Heart left ventricle (tissue), 13 donors: ENCODE measurements around the gene PHKB.

Experiments used
- CTCF ChIP-seq, 12 donors: fragments of 200-600 bp; sonication (generic) in 4 of 12; IDR thresholded peaks; one replicate each; pipeline versions ENCODE4 v1.5.0 to v1.8.0; 2018 to 2022; ENCODE audit warnings: antibody characterized with exemption in 12 of 12, mild to moderate bottlenecking in 5 of 12
- POLR2A ChIP-seq, 2 donors: fragments of 450-650 bp; IDR thresholded peaks; one replicate each; pipeline ENCODE4 v1.6.1; 2017; ENCODE audit warnings: antibody characterized with exemption in 2 of 2, mild to moderate bottlenecking in 2 of 2, moderate library complexity in 2 of 2
- donor health status: ischemic (EF 13 %, LVEDD 7.1; RV severe dilation, severe dysfunction).
- donor health status: DM: no; HTN: yes; CAD: no.
- donor health status: DM: no; HTN: no; CAD: no.
- donor health status: ischemic (EF 25% LVEDD 6.9; RV normal size, moderate dysfunction).
- donor health status: ischemic (EF 25% LVEDD 5.7; RV mildly dilated, moderate dysfunction).
- donor health status: ischemic (EF 35%, LVEDD 5.7; RV mildly dilated, moderate dysfunction).
- donor health status: nonischemic (EF 11% LVEDD 7.7; RV severe dilation, severe dysfunction).
- donor health status: DM: yes; HTN: yes; CAD: no.
- donor health status: PGD.
- donor health status: ischemic (EF 29% LVEDD 5.4; RV normal size, mild dysfunction).
- donor health status: nonischemic (EF 23%, LVEDD 6.1; RV moderate dilation, normal function).

- no peak for TF ChIP-seq CTCF (IDR thresholded peaks at IDR 0.05)
- TF ChIP-seq POLR2A (IDR thresholded peaks at IDR 0.05), result no peak
These were observed 260.9 kb downstream of the PHKB start for GRCh38 chr16:47722046-47722445.
